H1 (cell line): ENCODE results near the gene PLA1A. TPM values are rescaled to one million over a fixed set of nuclear protein-coding genes. Genes with fewer than 3 reads are reported as not detected.

Experiments
- ASH2L ChIP-seq: fragments of 200-600, 300-600 bp; sonication (generic); IDR thresholded peaks from one replicate; pipeline ENCODE4 v1.7.1; 2017; ENCODE audit warnings: low read length
- CHD1 ChIP-seq: IDR thresholded peaks from 2 replicates; pipeline ENCODE4 v1.6.1; 2012; ENCODE audit warnings: low read depth, low read length, improper control_type of control experiment
- KDM4A ChIP-seq: IDR thresholded peaks from one replicate; pipeline ENCODE4 v1.7.1; 2012; ENCODE audit warnings: low read depth, mild to moderate bottlenecking, moderate library complexity, low read length, inconsistent platforms; ENCODE audit not compliant: severe bottlenecking
- RFX5 ChIP-seq: IDR thresholded peaks from 2 replicates; pipeline ENCODE4 v1.6.1; 2011; ENCODE audit warnings: low read depth, low read length, improper control_type of control experiment, borderline replicate concordance
- SIN3A ChIP-seq, 2 experiments: IDR thresholded peaks in 1 of 2; conservative IDR thresholded peaks in 1 of 2; 2 replicates each; pipeline ENCODE4 v1.6.1; 2011 to 2012; ENCODE audit warnings: low read length in 2 of 2, improper control_type of control experiment in 1 of 2, low read depth in 1 of 2, mild to moderate bottlenecking in 1 of 2
- polyA plus RNA-seq, 7 experiments: library from polyadenylated mRNA; depleted of rRNA in 3 of 7; stranded (reverse) in 5 of 7; unstranded in 2 of 7; fragments of >200 nt in 5 of 7; fragments of 200-250 nt in 2 of 7; gene quantifications; 1 replicate in 5 of 7; 2 replicates in 1 of 7; 4 replicates in 1 of 7; pipeline versions ENCODE4 v1.2.1 to v1.2.3, GENCODE V29; 2011 to 2013; ENCODE audit warnings: missing spikeins in 2 of 7, mixed read lengths in 2 of 7
- total RNA-seq: library from RNA; stranded (reverse); fragmentation: NEBNext Ultra II Directional; extraction: Animal tissue kit (Norgen Biotek cat#: 25700); gene quantifications from 2 replicates; pipeline ENCODE4 v1.2.1, GENCODE V29; 2021

PLA1A gene
- total and polyA plus RNA-seq, 2 of the 8 experiments (the other 6 are each of a cell fraction or from before 2014, with no cell fraction given), result not detected

DNA sequence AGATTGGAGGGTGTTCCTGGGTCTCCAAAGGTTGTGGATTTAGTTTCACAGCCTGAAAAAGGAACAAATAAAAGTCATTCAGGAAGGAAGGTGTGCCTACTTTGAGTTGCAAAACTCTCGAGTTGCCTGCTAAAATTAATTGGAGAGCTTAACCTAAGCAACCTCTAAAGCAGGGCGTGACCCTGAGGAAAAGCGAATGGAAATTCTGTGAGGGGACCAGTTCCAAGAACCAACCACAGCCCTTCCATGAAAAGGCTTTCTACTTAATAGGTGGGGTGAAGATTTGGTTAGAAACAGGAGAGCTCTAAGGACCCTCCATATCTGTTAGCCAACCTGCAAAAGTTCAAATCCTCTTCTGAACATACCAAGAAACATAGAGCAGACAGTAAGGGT, 39.8 kb upstream of the PLA1A start (continued):
- no peak for TF ChIP-seq CHD1
- TF ChIP-seq ASH2L, result no peak
- no peak for TF ChIP-seq SIN3A (conservative IDR thresholded peaks at IDR 0.05 in 1 of 2, IDR thresholded peaks at IDR 0.05 in 1 of 2; ENCODE audit: low read depth in 1 of 2, low read length in 2 of 2)
- TF ChIP-seq KDM4A, result no peak
- no peak for TF ChIP-seq RFX5
